MM.1S (cell line): ENCODE measurements around the gene TGFB1.
"Not testable (repeated sequence)": the region's sequence is repeated elsewhere in the genome, so short reads cannot be mapped to it uniquely, and the experiment has no call there.

Source experiments
- DNase-seq: peaks from one replicate; pipeline ENCODE4 v3.0.0-alpha.2; 2015
- H2AFZ ChIP-seq: fragments of 300-600 bp; sonication (generic); 2 replicates; pipeline ENCODE4 v1.6.0; 2016; ENCODE audit warnings: antibody characterized with exemption, low read length
- H3F3A ChIP-seq: fragments of 300-600 bp; sonication (generic); 2 replicates; pipeline ENCODE4 v1.6.1; 2016; ENCODE audit warnings: mild to moderate bottlenecking, antibody characterized with exemption, low read length, moderate library complexity, mixed read lengths; ENCODE audit not compliant: insufficient read depth
- H3K27ac ChIP-seq: fragments of 300-600 bp; sonication (generic); 2 replicates; pipeline ENCODE4 v1.5.1; 2016; ENCODE audit warnings: mild to moderate bottlenecking, low read length
- H3K27me3 ChIP-seq: fragments of 300-600 bp; sonication (generic); replicated peaks from 2 replicates; pipeline ENCODE4 v1.6.0; 2016; ENCODE audit warnings: low read length; ENCODE audit not compliant: insufficient read depth
- H3K36me3 ChIP-seq: fragments of 300-600 bp; sonication (generic); replicated peaks from 2 replicates; pipeline ENCODE4 v1.6.1; 2016; ENCODE audit warnings: mild to moderate bottlenecking, low read length, mixed read lengths; ENCODE audit not compliant: insufficient read depth
- H3K4me1 ChIP-seq: fragments of 300-600 bp; sonication (generic); 2 replicates; pipeline ENCODE4 v1.6.1; 2016; ENCODE audit warnings: low read length, mixed read lengths
- H3K4me2 ChIP-seq: fragments of 300-600 bp; sonication (generic); 2 replicates; pipeline ENCODE4 v1.6.0; 2016; ENCODE audit warnings: low read depth, low read length
- H3K4me3 ChIP-seq: fragments of 300-600 bp; sonication (generic); 2 replicates; pipeline ENCODE4 v1.5.1; 2016; ENCODE audit warnings: low read length, mixed read lengths
- H3K79me2 ChIP-seq: fragments of 300-600 bp; sonication (generic); 2 replicates; pipeline ENCODE4 v1.6.1; 2016; ENCODE audit warnings: mixed run types, low read length, mixed read lengths
- H3K9ac ChIP-seq: fragments of 300-600 bp; sonication (generic); 2 replicates; pipeline ENCODE4 v1.6.1; 2016; ENCODE audit warnings: low read length, mixed read lengths
- H3K9me2 ChIP-seq: fragments of 300-600 bp; sonication (generic); replicated peaks from 2 replicates; pipeline ENCODE4 v1.6.1; 2016; ENCODE audit warnings: mild to moderate bottlenecking, low read length, mixed read lengths; ENCODE audit not compliant: insufficient read depth
- H3K9me3 ChIP-seq: fragments of 300-600 bp; sonication (generic); replicated peaks from 2 replicates; pipeline ENCODE4 v1.6.1; 2016; ENCODE audit warnings: mild to moderate bottlenecking, low read length, mixed read lengths; ENCODE audit not compliant: insufficient read depth
- H4K20me1 ChIP-seq: fragments of 300-600 bp; sonication (generic); 2 replicates; pipeline ENCODE4 v1.6.1; 2016; ENCODE audit warnings: mild to moderate bottlenecking, low read length, moderate library complexity, mixed read lengths; ENCODE audit not compliant: insufficient read depth
- EZH2 ChIP-seq: fragments of 300-600 bp; sonication (generic); optimal IDR thresholded peaks from 2 replicates; pipeline ENCODE3; 2017; ENCODE audit warnings: low read depth, mild to moderate bottlenecking, antibody characterized with exemption, low read length, mixed read lengths
- EZH2phosphoT487 ChIP-seq: fragments of 300-600 bp; sonication (generic); IDR thresholded peaks from 2 replicates; pipeline ENCODE4 v1.6.1; 2018; ENCODE audit warnings: antibody characterized with exemption, low read length
- TF ChIP-seq, protein P1 (sequence below): fragments of 300-600 bp; sonication (generic); IDR thresholded peaks from 2 replicates; pipeline ENCODE4 v1.5.1; 2016; ENCODE audit warnings: antibody characterized with exemption, low read length, mixed read lengths

TGFB1 gene

DNA sequence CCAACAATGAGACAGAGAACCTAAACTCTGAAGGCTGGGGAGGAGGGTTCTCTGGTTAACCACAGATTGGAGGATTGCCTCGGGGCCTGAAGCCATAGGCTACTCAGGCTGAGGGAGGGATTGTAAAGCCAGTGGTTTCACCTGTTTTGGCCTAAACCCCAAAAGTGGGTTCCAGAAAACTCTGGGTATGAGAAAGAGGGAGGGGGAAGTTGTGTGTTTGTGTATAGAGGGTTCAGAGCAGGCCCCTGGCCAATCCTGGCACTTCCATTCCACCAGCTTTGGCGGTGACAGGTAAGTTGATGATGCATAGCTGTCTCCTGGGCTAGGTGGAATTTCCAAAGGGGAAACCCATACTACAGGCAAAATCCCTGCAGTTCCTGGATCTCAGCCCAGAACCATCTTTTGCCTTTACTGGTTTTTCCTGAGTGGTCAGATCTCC is 57.3 kb downstream of the TGFB1 start:
- no peaks in the 10 kb centered on the region for H3K9me2 ChIP-seq
- H3K36me3 ChIP-seq = peaks cover 29% of the 10 kb centered on the region
- peak overlapping the region; percentile 94 for H3K9ac ChIP-seq
- H2AFZ ChIP-seq = no peak overlapping the region
- H3K9me3 ChIP-seq = no peaks in the 10 kb centered on the region
- H3K27me3 ChIP-seq = no peaks in the 10 kb centered on the region
- TF ChIP-seq, protein P1, sequence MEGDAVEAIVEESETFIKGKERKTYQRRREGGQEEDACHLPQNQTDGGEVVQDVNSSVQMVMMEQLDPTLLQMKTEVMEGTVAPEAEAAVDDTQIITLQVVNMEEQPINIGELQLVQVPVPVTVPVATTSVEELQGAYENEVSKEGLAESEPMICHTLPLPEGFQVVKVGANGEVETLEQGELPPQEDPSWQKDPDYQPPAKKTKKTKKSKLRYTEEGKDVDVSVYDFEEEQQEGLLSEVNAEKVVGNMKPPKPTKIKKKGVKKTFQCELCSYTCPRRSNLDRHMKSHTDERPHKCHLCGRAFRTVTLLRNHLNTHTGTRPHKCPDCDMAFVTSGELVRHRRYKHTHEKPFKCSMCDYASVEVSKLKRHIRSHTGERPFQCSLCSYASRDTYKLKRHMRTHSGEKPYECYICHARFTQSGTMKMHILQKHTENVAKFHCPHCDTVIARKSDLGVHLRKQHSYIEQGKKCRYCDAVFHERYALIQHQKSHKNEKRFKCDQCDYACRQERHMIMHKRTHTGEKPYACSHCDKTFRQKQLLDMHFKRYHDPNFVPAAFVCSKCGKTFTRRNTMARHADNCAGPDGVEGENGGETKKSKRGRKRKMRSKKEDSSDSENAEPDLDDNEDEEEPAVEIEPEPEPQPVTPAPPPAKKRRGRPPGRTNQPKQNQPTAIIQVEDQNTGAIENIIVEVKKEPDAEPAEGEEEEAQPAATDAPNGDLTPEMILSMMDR = no peak
- TF ChIP-seq EZH2 (no peak), EZH2phosphoT487 (no peak)
- peaks cover 47% of the 10 kb centered on the region for H3F3A ChIP-seq
- H3K4me2 ChIP-seq = peak overlapping the region; percentile 82
- peak overlapping the region; percentile 97 for H3K27ac ChIP-seq
- H3K79me2 ChIP-seq = peaks cover 57% of the 10 kb centered on the region
- peaks cover 59% of the 10 kb centered on the region for H3K4me1 ChIP-seq
- no peak overlapping the region for H3K4me3 ChIP-seq
- no peaks in the 10 kb centered on the region for H4K20me1 ChIP-seq
- peak; percentile 64 for DNase-seq

DNA sequence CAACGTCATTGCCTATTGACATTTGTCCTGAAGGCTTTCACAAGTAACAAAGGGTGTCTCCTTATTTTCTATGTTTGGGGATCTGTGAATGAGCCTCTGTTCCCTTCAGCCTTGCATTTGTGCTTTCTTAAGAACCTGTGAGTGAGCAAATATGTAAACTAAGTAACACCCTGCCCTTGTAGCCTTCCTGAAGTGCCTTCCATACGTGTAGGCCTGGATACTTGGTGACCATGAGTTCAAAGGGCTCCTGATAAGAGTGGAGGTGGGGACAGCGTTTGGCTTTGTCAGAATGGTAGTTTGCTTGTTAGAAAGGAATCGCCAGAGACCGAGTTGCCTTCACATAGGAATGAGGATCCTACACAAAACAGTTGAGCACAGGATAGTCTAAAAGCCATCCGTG is 58.2 kb downstream of the TGFB1 start:
- no peaks in the 10 kb centered on the region for H3K9me3 ChIP-seq
- peaks cover 47% of the 10 kb centered on the region for H3F3A ChIP-seq
- no peak overlapping the region for H3K4me3 ChIP-seq
- H3K27me3 ChIP-seq = no peaks in the 10 kb centered on the region
- peak overlapping the region; percentile 97 for H3K27ac ChIP-seq
- TF ChIP-seq EZH2phosphoT487 (no peak), EZH2 (no peak)
- TF ChIP-seq, protein P1 = no peak
- H3K36me3 ChIP-seq = peaks cover 30% of the 10 kb centered on the region
- H3K9me2 ChIP-seq = no peaks in the 10 kb centered on the region
- peaks cover 55% of the 10 kb centered on the region for H3K79me2 ChIP-seq
- peaks cover 59% of the 10 kb centered on the region for H3K4me1 ChIP-seq
- H3K4me2 ChIP-seq = peak overlapping the region; percentile 12
- no peak overlapping the region for H2AFZ ChIP-seq
- no peaks in the 10 kb centered on the region for H4K20me1 ChIP-seq
- no peak for DNase-seq
- H3K9ac ChIP-seq = peak overlapping the region; percentile 94; the same call in 1 of the 2 replicates

DNA sequence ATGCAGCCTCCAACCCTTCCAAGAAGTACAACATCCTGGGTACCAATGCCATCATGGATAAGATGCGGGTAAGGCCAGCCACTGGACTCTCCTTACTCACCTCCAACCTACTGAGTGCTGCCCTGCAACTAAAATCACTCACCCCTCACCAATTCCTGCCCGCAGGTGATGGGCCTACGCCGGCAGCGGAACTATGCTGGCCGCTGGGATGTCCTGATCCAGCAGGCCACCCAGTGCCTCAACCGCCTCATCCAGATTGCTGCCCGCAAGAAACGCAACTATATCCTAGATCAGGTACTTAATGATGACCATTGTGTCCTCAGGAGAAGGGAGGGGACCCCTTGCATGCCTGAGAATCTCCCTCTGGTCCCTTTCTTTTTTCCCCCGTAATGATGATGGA is 59.3 kb downstream of the TGFB1 start:
- Histone ChIP-seq H3K4me1 (peaks cover 57% of the 10 kb centered on the region), H3K27me3 (no peaks in the 10 kb centered on the region), H2AFZ (no peak overlapping the region), H4K20me1 (no peaks in the 10 kb centered on the region), H3K9ac (no peak overlapping the region), H3K4me2 (no peak overlapping the region), H3K79me2 (peaks cover 51% of the 10 kb centered on the region), H3K4me3 (no peak overlapping the region), H3F3A (peaks cover 47% of the 10 kb centered on the region), H3K36me3 (peaks cover 30% of the 10 kb centered on the region), H3K27ac (no peak overlapping the region; the same call in 1 of the 2 replicates), H3K9me3 (no peaks in the 10 kb centered on the region), H3K9me2 (no peaks in the 10 kb centered on the region)
- DNase-seq = no peak
- TF ChIP-seq, protein P1 = no peak
- TF ChIP-seq EZH2phosphoT487 (no peak), EZH2 (no peak)

DNA sequence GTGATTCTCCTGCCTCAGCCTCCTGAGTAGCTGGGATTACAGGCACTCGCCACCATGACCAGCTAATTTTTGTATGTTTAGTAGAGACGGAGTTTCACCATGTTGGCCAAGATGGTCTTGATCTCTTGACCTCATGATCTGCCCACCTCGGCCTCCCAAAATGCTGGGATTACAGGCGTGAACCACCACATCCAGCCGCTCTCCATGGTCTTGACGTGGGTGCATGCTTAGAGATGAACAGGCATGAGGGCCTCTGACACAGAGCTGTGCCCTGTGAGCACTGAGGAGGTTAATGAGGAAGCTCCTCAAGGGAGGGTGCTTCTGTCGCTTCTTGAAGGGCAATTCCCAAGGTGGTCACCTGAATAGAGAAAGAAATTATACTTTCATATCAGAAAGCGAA is 63.9 kb downstream of the TGFB1 start:
- H3K9me2 ChIP-seq, H3K27ac ChIP-seq, H3F3A ChIP-seq, H2AFZ ChIP-seq, H3K4me2 ChIP-seq, DNase-seq, H3K27me3 ChIP-seq, H3K4me3 ChIP-seq, H3K9ac ChIP-seq, H3K9me3 ChIP-seq, H4K20me1 ChIP-seq: not testable (repeated sequence)
- H3K79me2 ChIP-seq = peaks cover 52% of the 10 kb centered on the region
- H3K36me3 ChIP-seq = peaks cover 26% of the 10 kb centered on the region
- peaks cover 13% of the 10 kb centered on the region for H3K4me1 ChIP-seq
